Trophoblast cell (in vitro differentiated cells and primary cell): ENCODE data around the gene FUT3.
A peak's percentile ranks its signal among the peaks of the same experiment; 100 is the strongest.

Experiments used
- DNase-seq, 2 donors: peaks; one replicate each; pipeline ENCODE4 v3.0.0-alpha.2; 2016
- H2AFZ ChIP-seq: 2 replicates; pipeline ENCODE4 v1.6.1; 2013; ENCODE audit warnings: low read length, moderate library complexity, mild to moderate bottlenecking; ENCODE audit not compliant: insufficient read depth, poor library complexity
- H2AK5ac ChIP-seq: 2 replicates; pipeline ENCODE4 v1.6.1; 2013; ENCODE audit warnings: mild to moderate bottlenecking, low read length
- H2BK120ac ChIP-seq: 2 replicates; pipeline ENCODE4 v1.6.1; 2013; ENCODE audit warnings: low read length, mild to moderate bottlenecking, moderate library complexity; ENCODE audit not compliant: insufficient read depth, poor library complexity
- H2BK12ac ChIP-seq: 2 replicates; pipeline ENCODE4 v1.6.1; 2013; ENCODE audit warnings: mild to moderate bottlenecking, low read length, moderate library complexity
- H2BK5ac ChIP-seq: 2 replicates; pipeline ENCODE4 v1.6.1; 2013; ENCODE audit warnings: low read length, low read depth, moderate library complexity, mild to moderate bottlenecking; ENCODE audit not compliant: poor library complexity
- H3K14ac ChIP-seq: 2 replicates; pipeline ENCODE4 v1.6.1; 2013; ENCODE audit warnings: mild to moderate bottlenecking, low read length
- H3K18ac ChIP-seq: 2 replicates; pipeline ENCODE4 v1.6.1; 2013; ENCODE audit warnings: mild to moderate bottlenecking, low read length
- H3K23ac ChIP-seq: 2 replicates; pipeline ENCODE4 v1.6.1; 2013; ENCODE audit warnings: low read length
- H3K27ac ChIP-seq: 2 replicates; pipeline ENCODE4 v1.5.1; 2013; ENCODE audit warnings: low read depth, mild to moderate bottlenecking, inconsistent platforms, low read length, moderate library complexity
- H3K27me3 ChIP-seq: 2 replicates; pipeline ENCODE4 v1.6.1; 2013; ENCODE audit warnings: inconsistent platforms, mild to moderate bottlenecking, low read length, moderate library complexity; ENCODE audit not compliant: insufficient read depth
- H3K36me3 ChIP-seq, 2 experiments: 1 replicate in 1 of 2; 2 replicates in 1 of 2; pipeline ENCODE4 v1.6.1; 2013; ENCODE audit warnings: low read length in 2 of 2, mild to moderate bottlenecking in 2 of 2, moderate library complexity in 1 of 2; ENCODE audit not compliant: insufficient read depth in 2 of 2, control insufficient read depth in 1 of 2
- H3K4ac ChIP-seq: 2 replicates; pipeline ENCODE4 v1.6.1; 2013; ENCODE audit warnings: low read depth, mild to moderate bottlenecking, low read length, moderate library complexity
- H3K4me1 ChIP-seq, 2 experiments: 1 replicate in 1 of 2; 2 replicates in 1 of 2; pipeline ENCODE4 v1.6.1; 2013; ENCODE audit warnings: low read length in 2 of 2, mild to moderate bottlenecking in 2 of 2, moderate library complexity in 1 of 2; ENCODE audit not compliant: insufficient read depth in 2 of 2, control insufficient read depth in 1 of 2
- H3K4me2 ChIP-seq: 2 replicates; pipeline ENCODE4 v1.6.1; 2013; ENCODE audit warnings: inconsistent platforms, mild to moderate bottlenecking, low read length, moderate library complexity
- H3K4me3 ChIP-seq: 2 replicates; pipeline ENCODE4 v1.5.1; 2013; ENCODE audit warnings: mild to moderate bottlenecking, low read depth, low read length, inconsistent platforms
- H3K79me1 ChIP-seq: one replicate; pipeline ENCODE4 v1.6.1; 2013; ENCODE audit warnings: low read length
- H3K79me2 ChIP-seq: 2 replicates; pipeline ENCODE4 v1.6.1; 2013; ENCODE audit warnings: low read length, mild to moderate bottlenecking; ENCODE audit not compliant: control insufficient read depth, insufficient read depth, poor library complexity
- H3K9ac ChIP-seq: 2 replicates; pipeline ENCODE4 v1.6.1; 2013; ENCODE audit warnings: mild to moderate bottlenecking, low read length
- H3K9me3 ChIP-seq: 2 replicates; pipeline ENCODE4 v1.6.1; 2013; ENCODE audit warnings: low read depth, mild to moderate bottlenecking, control low read depth, inconsistent platforms, low read length; ENCODE audit not compliant: insufficient read depth
- H4K12ac ChIP-seq: 2 replicates; pipeline ENCODE4 v1.6.1; 2013; ENCODE audit warnings: low read depth, mild to moderate bottlenecking, low read length, moderate library complexity
- H4K8ac ChIP-seq: 2 replicates; pipeline ENCODE4 v1.6.1; 2013; ENCODE audit warnings: low read depth, mild to moderate bottlenecking, low read length, moderate library complexity
- H4K91ac ChIP-seq: one replicate; pipeline ENCODE4 v1.6.1; 2013; ENCODE audit warnings: low read depth, mild to moderate bottlenecking, low read length, moderate library complexity
- WGBS: extraction: QIAGEN DNeasy Blood & Tissue Kit; methylation state at CpG from one replicate; pipeline ENCODE4 v1.1.7; 2013; ENCODE audit warnings: missing lambda C conversion rate; ENCODE audit not compliant: insufficient read length, insufficient coverage; ENCODE audit errors: extremely low coverage; 5-methylcytosine and 5-hydroxymethylcytosine counted together

The FUT3 gene

GRCh38 chr19:5864725-5865486, 13.7 kb upstream of the FUT3 start:
- Histone ChIP-seq H3K14ac (no peak overlapping the region), H4K8ac (no peak overlapping the region), H3K9ac (no peak overlapping the region), H4K91ac (no peak overlapping the region), H3K18ac (no peak overlapping the region), H3K4me3 (no peak overlapping the region), H4K12ac (no peak overlapping the region), H3K79me1 (no peaks in the 10 kb centered on the region), H3K4me2 (no peak overlapping the region), H2BK12ac (no peak overlapping the region), H3K79me2 (no peaks in the 10 kb centered on the region), H3K9me3 (peaks cover 1% of the 10 kb centered on the region), H2AFZ (no peak overlapping the region), H2BK5ac (no peak overlapping the region), H3K27ac (no peak overlapping the region), H3K27me3 (no peaks in the 10 kb centered on the region), H3K36me3 (no peaks in the 10 kb centered on the region), H2AK5ac (no peak overlapping the region), H3K4me1 (peaks cover 0 to 3% of the 10 kb centered on the region in 2 experiments), H2BK120ac (no peak overlapping the region), H3K23ac (no peak overlapping the region), H3K4ac (no peak overlapping the region)
- no peak for DNase-seq
- no CpG with 5 or more reads among the region's 14 CpGs for whole genome bisulfite sequencing

DNA sequence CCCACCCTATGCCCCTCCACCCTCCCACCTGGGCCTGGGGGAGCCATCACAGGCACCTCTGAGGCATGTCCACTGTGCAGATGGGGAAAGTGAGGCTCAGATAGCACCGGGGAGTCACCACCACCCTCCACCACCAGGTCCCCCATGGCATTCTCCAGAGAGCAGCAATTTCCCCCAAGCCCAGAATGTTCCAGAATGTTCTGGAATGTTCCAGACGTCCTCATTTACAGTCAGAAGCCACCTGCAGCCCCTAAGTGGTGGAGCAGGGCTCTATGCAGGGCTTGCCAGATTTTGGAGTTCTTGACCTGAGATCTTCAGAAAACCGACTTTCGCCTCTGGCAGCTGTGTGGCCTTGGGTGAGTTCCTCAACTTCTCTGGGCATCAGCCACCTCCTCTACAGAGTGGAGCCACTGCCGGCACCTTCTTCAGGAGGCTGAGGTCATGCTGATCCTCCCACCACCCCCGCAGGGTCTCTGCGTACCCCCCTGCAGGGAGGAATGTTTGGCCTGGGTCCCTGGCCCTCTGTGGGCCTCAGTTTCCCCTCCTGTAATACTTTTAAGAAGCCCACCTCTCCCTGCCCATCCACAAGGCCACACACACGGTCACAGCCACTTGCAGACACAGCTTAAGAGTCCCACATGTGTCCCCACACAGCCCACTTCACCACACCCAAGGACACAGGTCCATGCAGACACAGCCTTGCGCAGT, 12.9 kb upstream of the FUT3 start:
- no peak overlapping the region for H3K14ac ChIP-seq
- no peak overlapping the region for H2AFZ ChIP-seq
- no peaks in the 10 kb centered on the region for H3K36me3 ChIP-seq
- H3K79me1 ChIP-seq, result no peaks in the 10 kb centered on the region
- H3K9ac ChIP-seq, result no peak overlapping the region
- H3K4ac ChIP-seq, result no peak overlapping the region
- no peak overlapping the region for H3K18ac ChIP-seq
- H3K4me1 ChIP-seq, result peaks cover 0 to 3% of the 10 kb centered on the region in 2 experiments
- H3K23ac ChIP-seq, result no peak overlapping the region
- H3K27ac ChIP-seq, result no peak overlapping the region
- H2BK120ac ChIP-seq, result no peak overlapping the region
- H4K91ac ChIP-seq, result no peak overlapping the region
- no peaks in the 10 kb centered on the region for H3K79me2 ChIP-seq
- H3K4me3 ChIP-seq, result no peak overlapping the region
- H3K27me3 ChIP-seq, result no peaks in the 10 kb centered on the region
- H3K4me2 ChIP-seq, result no peak overlapping the region
- DNase-seq, result no peak
- H3K9me3 ChIP-seq, result peaks cover 1% of the 10 kb centered on the region
- H2BK12ac ChIP-seq, result no peak overlapping the region
- no peak overlapping the region for H2AK5ac ChIP-seq
- H4K8ac ChIP-seq, result no peak overlapping the region
- no peak overlapping the region for H2BK5ac ChIP-seq
- WGBS, result no CpG with 5 or more reads among the region's 9 CpGs
- H4K12ac ChIP-seq, result no peak overlapping the region

GRCh38 chr19:5863030-5863665, 11.9 kb upstream of the FUT3 start:
- H3K23ac ChIP-seq, result no peak overlapping the region
- no peak overlapping the region for H2BK5ac ChIP-seq
- H3K4me3 ChIP-seq, result no peak overlapping the region
- H3K18ac ChIP-seq, result no peak overlapping the region
- WGBS, result no CpG with 5 or more reads among the region's 11 CpGs
- H2BK120ac ChIP-seq, result no peak overlapping the region
- DNase-seq, result no peak
- no peak overlapping the region for H4K12ac ChIP-seq
- H2AFZ ChIP-seq, result no peak overlapping the region
- no peak overlapping the region for H3K9ac ChIP-seq
- H4K8ac ChIP-seq, result no peak overlapping the region
- no peak overlapping the region for H3K4ac ChIP-seq
- H3K14ac ChIP-seq, result no peak overlapping the region
- no peaks in the 10 kb centered on the region for H3K79me1 ChIP-seq
- no peak overlapping the region for H2AK5ac ChIP-seq
- H3K79me2 ChIP-seq, result no peaks in the 10 kb centered on the region
- H3K36me3 ChIP-seq, result no peaks in the 10 kb centered on the region
- H3K27ac ChIP-seq, result no peak overlapping the region
- no peak overlapping the region for H3K4me2 ChIP-seq
- peaks cover 0 to 3% of the 10 kb centered on the region in 2 experiments for H3K4me1 ChIP-seq
- no peaks in the 10 kb centered on the region for H3K27me3 ChIP-seq
- peaks cover 1% of the 10 kb centered on the region for H3K9me3 ChIP-seq
- no peak overlapping the region for H4K91ac ChIP-seq
- no peak overlapping the region for H2BK12ac ChIP-seq

DNA sequence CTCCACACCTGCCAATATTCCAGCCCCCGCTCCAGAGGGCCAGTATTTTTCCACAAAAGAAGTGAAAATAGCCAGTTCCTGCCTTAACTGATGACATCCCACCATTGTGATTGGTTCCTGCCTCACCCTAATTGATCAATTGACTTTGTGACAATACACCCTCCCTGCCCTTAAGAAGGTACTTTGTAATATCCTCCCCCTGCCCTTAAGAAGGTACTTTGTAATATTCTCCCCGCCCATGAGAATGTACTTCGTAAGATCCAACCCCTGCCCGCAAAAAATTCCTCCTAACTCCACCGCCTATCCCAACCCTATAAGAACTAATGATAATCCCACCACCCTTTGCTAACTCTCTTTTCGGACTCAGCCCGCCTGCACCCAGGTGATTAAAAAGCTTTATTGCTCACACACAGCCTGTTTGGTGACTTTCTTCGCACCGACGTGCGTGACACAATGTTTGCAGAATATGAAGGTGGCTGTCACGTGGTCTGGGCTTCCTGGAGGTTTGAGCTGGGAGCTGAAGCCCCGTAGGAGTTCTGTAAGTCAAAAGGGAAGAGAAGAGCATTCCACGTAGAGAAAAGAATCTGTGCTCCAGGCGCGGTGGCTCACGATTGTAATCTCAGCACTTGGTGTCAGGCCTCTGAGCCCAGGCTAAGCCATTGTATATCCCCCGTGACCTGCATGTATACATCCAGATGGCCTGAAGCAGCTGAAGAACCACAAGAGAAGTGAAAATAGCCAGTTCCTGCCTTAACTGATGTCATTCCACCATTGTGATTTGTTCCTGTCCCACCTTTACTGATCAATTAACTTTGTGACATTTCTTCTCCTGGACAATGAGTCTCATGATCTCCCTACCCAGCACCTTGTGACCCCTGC, 6.2 kb upstream of the FUT3 start:
- H2BK12ac ChIP-seq, result no peak overlapping the region
- peak; percentile 95 to 98 for DNase-seq
- H4K91ac ChIP-seq, result no peak overlapping the region
- no peak overlapping the region for H3K4me3 ChIP-seq
- no peaks in the 10 kb centered on the region for H3K36me3 ChIP-seq
- no peak overlapping the region for H3K4ac ChIP-seq
- no peaks in the 10 kb centered on the region for H3K79me2 ChIP-seq
- H2BK5ac ChIP-seq, result no peak overlapping the region
- H3K27ac ChIP-seq, result no peak overlapping the region
- H3K14ac ChIP-seq, result no peak overlapping the region
- H3K18ac ChIP-seq, result no peak overlapping the region
- no peak overlapping the region for H3K23ac ChIP-seq
- no peak overlapping the region for H2AFZ ChIP-seq
- H2BK120ac ChIP-seq, result no peak overlapping the region
- H3K4me2 ChIP-seq, result no peak overlapping the region
- whole genome bisulfite sequencing, result no CpG with 5 or more reads among the region's 18 CpGs
- no peak overlapping the region for H2AK5ac ChIP-seq
- H3K4me1 ChIP-seq, result peaks cover 0 to 3% of the 10 kb centered on the region in 2 experiments
- H4K8ac ChIP-seq, result no peak overlapping the region
- peaks cover 1% of the 10 kb centered on the region for H3K9me3 ChIP-seq
- H3K9ac ChIP-seq, result no peak overlapping the region
- no peaks in the 10 kb centered on the region for H3K79me1 ChIP-seq
- H4K12ac ChIP-seq, result no peak overlapping the region
- no peaks in the 10 kb centered on the region for H3K27me3 ChIP-seq
